GM23338 (cell line): ENCODE data around the gene EFHC2. TPM values are rescaled to one million over a fixed set of nuclear protein-coding genes. Genes with fewer than 3 reads are reported as not detected.

Experiments used
- ATAC-seq: fragments of 200-7000 bp; cut with Tn5 transposase; 3 replicates; pipeline ENCODE4 v1.9.1; 2020
- DNase-seq: peaks from one replicate; pipeline ENCODE4 v3.0.0-alpha.2; 2015; ENCODE audit warnings: low spot score
- H2AFZ ChIP-seq: fragments of 200-600 bp; sonication (generic); 2 replicates; pipeline ENCODE4 v1.8.0; 2016; ENCODE audit warnings: antibody characterized with exemption, mild to moderate bottlenecking, moderate library complexity
- H3F3A ChIP-seq: fragments of 200-600 bp; sonication (generic); replicated peaks from 2 replicates; pipeline ENCODE4 v1.8.0; 2017; ENCODE audit warnings: antibody characterized with exemption, mixed run types, low read depth
- H3K27ac ChIP-seq: fragments of 200-600 bp; sonication (generic); 2 replicates; pipeline ENCODE4 v1.6.1; 2016; ENCODE audit warnings: low read depth
- H3K27me3 ChIP-seq: fragments of 200-600 bp; sonication (generic); 2 replicates; pipeline ENCODE4 v1.8.0; 2016; ENCODE audit warnings: mild to moderate bottlenecking, mixed run types, moderate library complexity; ENCODE audit not compliant: insufficient read depth
- H3K36me3 ChIP-seq: fragments of 200-600 bp; sonication (generic); 2 replicates; pipeline ENCODE4 v1.8.0; 2016; ENCODE audit warnings: mild to moderate bottlenecking; ENCODE audit not compliant: insufficient read depth
- H3K4me1 ChIP-seq: fragments of 200-600 bp; sonication (generic); 2 replicates; pipeline ENCODE4 v1.8.0; 2016; ENCODE audit warnings: mild to moderate bottlenecking, moderate library complexity; ENCODE audit not compliant: insufficient read depth
- H3K4me2 ChIP-seq: fragments of 200-600 bp; sonication (generic); 2 replicates; pipeline ENCODE4 v1.7.1; 2017; ENCODE audit warnings: mixed run types
- H3K4me3 ChIP-seq: fragments of 200-600 bp; sonication (generic); 2 replicates; pipeline ENCODE4 v1.6.1; 2016; ENCODE audit warnings: mixed run types
- H3K79me2 ChIP-seq: fragments of 200-600 bp; sonication (generic); replicated peaks from 2 replicates; pipeline ENCODE4 v1.8.0; 2017; ENCODE audit warnings: mild to moderate bottlenecking; ENCODE audit not compliant: insufficient read depth
- H3K9me2 ChIP-seq: fragments of 200-600 bp; sonication (generic); 2 replicates; pipeline ENCODE4 v1.8.0; 2017; ENCODE audit not compliant: insufficient read depth
- H4K20me1 ChIP-seq: fragments of 200-600 bp; sonication (generic); replicated peaks from 2 replicates; pipeline ENCODE4 v1.8.0; 2017; ENCODE audit warnings: mild to moderate bottlenecking; ENCODE audit not compliant: insufficient read depth
- H3K27ac Mint-ChIP-seq: 2 replicates; pipeline ENCODE4 v1.8.0; 2020; ENCODE audit warnings: inconsistent platforms, mild to moderate bottlenecking, moderate library complexity, mixed read lengths
- H3K27me3 Mint-ChIP-seq: 3 replicates; pipeline ENCODE4 v1.8.0; 2022; ENCODE audit warnings: low read depth, mild to moderate bottlenecking, moderate library complexity, mixed read lengths, inconsistent platforms; ENCODE audit not compliant: insufficient read depth, poor library complexity
- H3K36me3 Mint-ChIP-seq: 3 replicates; pipeline ENCODE4 v1.8.0; 2021; ENCODE audit warnings: low read depth, mild to moderate bottlenecking, inconsistent platforms, moderate library complexity, mixed read lengths
- H3K4me1 Mint-ChIP-seq: 3 replicates; pipeline ENCODE4 v1.8.0; 2020; ENCODE audit warnings: mild to moderate bottlenecking, inconsistent platforms, mixed read lengths
- H3K4me3 Mint-ChIP-seq: 3 replicates; pipeline ENCODE4 v1.8.0; 2021; ENCODE audit warnings: moderate library complexity, mild to moderate bottlenecking, inconsistent platforms, mixed read lengths
- H3K9me3 Mint-ChIP-seq: 3 replicates; pipeline ENCODE4 v1.8.0; 2020; ENCODE audit warnings: moderate library complexity, mild to moderate bottlenecking, inconsistent platforms, mixed read lengths
- CREB1 ChIP-seq: fragments of 250-450 bp; sonication (Bioruptor Pico); IDR thresholded peaks from 2 replicates; pipeline ENCODE4 v1.5.0; 2020; ENCODE audit warnings: low read depth, mild to moderate bottlenecking, moderate library complexity
- CTCF ChIP-seq, 2 experiments: fragments of 200-600 bp in 1 of 2; sonication (generic) in 1 of 2; conservative IDR thresholded peaks; 2 replicates each; pipeline versions ENCODE4 v1.5.1 to v1.6.1; 2016 to 2017; ENCODE audit warnings: antibody characterized with exemption in 2 of 2, low read depth in 2 of 2, mild to moderate bottlenecking in 2 of 2, moderate library complexity in 1 of 2
- ETS1 ChIP-seq: IDR thresholded peaks from 2 replicates; pipeline ENCODE4 v1.6.1; 2016; ENCODE audit warnings: antibody characterized with exemption
- EZH2 ChIP-seq: fragments of 200-600 bp; sonication (generic); IDR thresholded peaks from one replicate; pipeline ENCODE4 v1.8.0; 2017; ENCODE audit warnings: antibody characterized with exemption, mild to moderate bottlenecking, low read depth; ENCODE audit not compliant: unreplicated experiment
- EZH2phosphoT487 ChIP-seq: fragments of 200-600 bp; sonication (generic); IDR thresholded peaks from one replicate; pipeline ENCODE4 v1.8.1; 2018; ENCODE audit warnings: antibody characterized with exemption; ENCODE audit not compliant: unreplicated experiment
- JUNB ChIP-seq: IDR thresholded peaks from one replicate; pipeline ENCODE4 v1.6.1; 2016; ENCODE audit warnings: antibody characterized with exemption; ENCODE audit not compliant: unreplicated experiment
- NANOG ChIP-seq: IDR thresholded peaks from 2 replicates; pipeline ENCODE4 v1.6.1; 2016; ENCODE audit warnings: antibody characterized with exemption, borderline replicate concordance
- POLR2AphosphoS5 ChIP-seq: IDR thresholded peaks from 2 replicates; pipeline ENCODE4 v1.6.1; 2016; ENCODE audit warnings: antibody characterized with exemption, low read depth
- REST ChIP-seq: IDR thresholded peaks from one replicate; pipeline ENCODE4 v1.6.1; 2018; ENCODE audit warnings: antibody characterized with exemption; ENCODE audit not compliant: unreplicated experiment
- STAT1 ChIP-seq: IDR thresholded peaks from one replicate; pipeline ENCODE4 v1.6.1; 2016; ENCODE audit warnings: antibody characterized with exemption; ENCODE audit not compliant: unreplicated experiment
- ZNF114 ChIP-seq: fragments of 250-450 bp; sonication (Bioruptor Pico); IDR thresholded peaks from 2 replicates; pipeline ENCODE4 v1.5.0; 2020; ENCODE audit warnings: mild to moderate bottlenecking, moderate library complexity
- ZNF331 ChIP-seq: fragments of 250-450 bp; sonication (Bioruptor Pico); IDR thresholded peaks from 2 replicates; pipeline ENCODE4 v1.5.0; 2020; ENCODE audit warnings: low read depth, mild to moderate bottlenecking, moderate library complexity
- ZNF462 ChIP-seq: fragments of 250-450 bp; sonication (Bioruptor Pico); IDR thresholded peaks from 2 replicates; pipeline ENCODE4 v1.5.0; 2020; ENCODE audit warnings: mild to moderate bottlenecking, moderate library complexity
- polyA plus RNA-seq: library from polyadenylated mRNA; unstranded; fragments of >200 nt; fragmentation: Nextera tagmentation; extraction: Ambion mirVana; gene quantifications from 2 replicates; pipeline ENCODE4 v1.2.1, GENCODE V29; 2016
- total RNA-seq: library from RNA; depleted of rRNA; stranded (reverse); fragments of >200 nt; shearing (Covaris generic); gene quantifications from 2 replicates; pipeline ENCODE4 v1.2.3, GENCODE V29; 2014

The EFHC2 gene
- total and polyA plus RNA-seq, 2 experiments from 2014 or later = 3.1 to 3.2 TPM

- Histone ChIP-seq H4K20me1 (no peaks in the 10 kb centered on the region), H3F3A (no peaks in the 10 kb centered on the region), H3K4me1 (peaks cover 15% of the 10 kb centered on the region), H3K36me3 (no peaks in the 10 kb centered on the region), H3K79me2 (no peaks in the 10 kb centered on the region), H3K4me2 (no peak overlapping the region), H3K27ac (no peak overlapping the region), H2AFZ (no peak overlapping the region), H3K27me3 (no peaks in the 10 kb centered on the region), H3K4me3 (no peak overlapping the region), H3K9me2 (no peaks in the 10 kb centered on the region)
- no peaks in the 10 kb centered on the region for H3K27me3 Mint-ChIP-seq
- peaks cover 7% of the 10 kb centered on the region; the same call in 2 of the 3 replicates for H3K4me1 Mint-ChIP-seq
- TF ChIP-seq ZNF331 (CRISPR knock-in tag) (no peak), REST (no peak), CREB1 (CRISPR knock-in tag) (no peak), EZH2phosphoT487 (no peak), STAT1 (no peak), EZH2 (no peak), JUNB (no peak), ETS1 (no peak), ZNF114 (CRISPR knock-in tag) (no peak), NANOG (no peak), ZNF462 (CRISPR knock-in tag) (no peak), POLR2AphosphoS5 (no peak), CTCF (conservative IDR thresholded peaks at IDR 0.05; ENCODE audit: low read depth in 2 of 2) (no peak)
- ATAC-seq (no peak), DNase-seq (no peak)
- no peak overlapping the region for H3K4me3 Mint-ChIP-seq
- no peak overlapping the region for H3K27ac Mint-ChIP-seq
- no peaks in the 10 kb centered on the region; the same call in 2 of the 3 replicates for H3K9me3 Mint-ChIP-seq
- no peaks in the 10 kb centered on the region for H3K36me3 Mint-ChIP-seq
Measured at GRCh38 chrX:44338361-44338760, 5.1 kb downstream of the EFHC2 start.
